ENCODE results near the gene TGFB3. TPM values are rescaled to one million over a fixed set of nuclear protein-coding genes. Genes with fewer than 3 reads are reported as not detected.

Gene TGFB3
- polyA plus RNA-seq, 1 donor from 2014 or later, result 1.3 TPM

- Histone ChIP-seq H3K4me2 (ENCODE audit: low read length) (no peak overlapping the region), H4K20me1 (ENCODE audit: insufficient read depth) (no peaks in the 10 kb centered on the region), H3K79me2 (replicated peaks; ENCODE audit: insufficient read depth, low read length) (peaks cover 11% of the 10 kb centered on the region), H3F3A (ENCODE audit: insufficient read depth, low read length, poor library complexity, severe bottlenecking) (no peaks in the 10 kb centered on the region), H3K27ac (ENCODE audit: low read length) (no peak overlapping the region), H3K27me3 (ENCODE audit: insufficient read depth, low read depth, low read length) (peaks cover 5% of the 10 kb centered on the region), H3K4me3 (ENCODE audit: low read length) (peak overlapping the region; percentile 83), H3K9me2 (ENCODE audit: insufficient read depth, low read length) (no peaks in the 10 kb centered on the region), H3K9me3 (ENCODE audit: low read length) (no peaks in the 10 kb centered on the region), H3K36me3 (ENCODE audit: insufficient read depth, low read length) (no peaks in the 10 kb centered on the region), H2AFZ (ENCODE audit: low read depth, low read length) (no peak overlapping the region), H3K9ac (ENCODE audit: low read length) (no peak overlapping the region)
- TF ChIP-seq TAF1 (IDR thresholded peaks at IDR 0.05; ENCODE audit: low read depth) (no peak), CTCF (IDR thresholded peaks at IDR 0.05; ENCODE audit: poor library complexity, severe bottlenecking) (no peak), EP300 (conservative IDR thresholded peaks at IDR 0.05; ENCODE audit: poor library complexity, severe bottlenecking) (no peak), SMC3 (conservative IDR thresholded peaks at IDR 0.05; ENCODE audit: poor library complexity) (no peak), POLR2AphosphoS5 (IDR thresholded peaks at IDR 0.05) (no peak), RAD21 (conservative IDR thresholded peaks at IDR 0.05) (no peak), EZH2 (IDR thresholded peaks at IDR 0.05; ENCODE audit: borderline replicate concordance, insufficient read depth, low read length, poor library complexity, severe bottlenecking) (no peak), REST (IDR thresholded peaks at IDR 0.05; ENCODE audit: borderline replicate concordance) (no peak), MXI1 (conservative IDR thresholded peaks at IDR 0.05; ENCODE audit: poor library complexity, severe bottlenecking) (no peak)
Measured at GRCh38 chr14:75983019-75983358, 1.2 kb upstream of the TGFB3 start.

- H3K9ac ChIP-seq (ENCODE audit: low read length), result peak overlapping the region; percentile 60
- no peaks in the 10 kb centered on the region for H3K9me2 ChIP-seq (ENCODE audit: insufficient read depth, low read length)
- H3F3A ChIP-seq (ENCODE audit: insufficient read depth, low read length, poor library complexity, severe bottlenecking), result no peaks in the 10 kb centered on the region
- H2AFZ ChIP-seq (ENCODE audit: low read depth, low read length), result peak overlapping the region; percentile 30
- TF ChIP-seq RAD21 (conservative IDR thresholded peaks at IDR 0.05), result peak; percentile 79
- peak; percentile 8 for TF ChIP-seq POLR2AphosphoS5 (IDR thresholded peaks at IDR 0.05)
- TF ChIP-seq MXI1 (conservative IDR thresholded peaks at IDR 0.05; ENCODE audit: poor library complexity, severe bottlenecking), result peak; percentile 42
- peak; percentile 82 for TF ChIP-seq SMC3 (conservative IDR thresholded peaks at IDR 0.05; ENCODE audit: poor library complexity)
- no peak for TF ChIP-seq TAF1 (IDR thresholded peaks at IDR 0.05; ENCODE audit: low read depth)
- TF ChIP-seq EZH2 (IDR thresholded peaks at IDR 0.05; ENCODE audit: borderline replicate concordance, insufficient read depth, low read length, poor library complexity, severe bottlenecking), result no peak
- no peak for TF ChIP-seq REST (IDR thresholded peaks at IDR 0.05; ENCODE audit: borderline replicate concordance)
- peak; percentile 69 for TF ChIP-seq CTCF (IDR thresholded peaks at IDR 0.05; ENCODE audit: poor library complexity, severe bottlenecking)
- no peak for TF ChIP-seq EP300 (conservative IDR thresholded peaks at IDR 0.05; ENCODE audit: poor library complexity, severe bottlenecking)
- peaks cover 5% of the 10 kb centered on the region for H3K27me3 ChIP-seq (ENCODE audit: insufficient read depth, low read depth, low read length)
- no peaks in the 10 kb centered on the region for H3K9me3 ChIP-seq (ENCODE audit: low read length)
- H3K4me2 ChIP-seq (ENCODE audit: low read length), result peak overlapping the region; percentile 53
- H3K36me3 ChIP-seq (ENCODE audit: insufficient read depth, low read length), result no peaks in the 10 kb centered on the region
- H3K79me2 ChIP-seq (replicated peaks; ENCODE audit: insufficient read depth, low read length), result peaks cover 11% of the 10 kb centered on the region
- H3K27ac ChIP-seq (ENCODE audit: low read length), result no peak overlapping the region
- H4K20me1 ChIP-seq (ENCODE audit: insufficient read depth), result no peaks in the 10 kb centered on the region
- peak overlapping the region; percentile 83 for H3K4me3 ChIP-seq (ENCODE audit: low read length)
Measured at GRCh38 chr14:75982266-75983018, 647 bp upstream of the TGFB3 start.
